GM18951 (cell line): ENCODE data around the gene TEX261.

ENCODE experiments used
- POLR2A ChIP-seq: IDR thresholded peaks from 4 replicates; pipeline ENCODE4 v1.6.1; 2011; ENCODE audit warnings: mild to moderate bottlenecking; ENCODE audit not compliant: insufficient read length, insufficient read depth; ENCODE audit errors: extremely low read depth
- in situ Hi-C: fragments of 300-500 bp; cut with MboI; formaldehyde crosslinking; loops from one replicate; pipeline ENCODE4 v1.12.0; 2022; ENCODE audit warnings: low sequenced_read_pairs, mixed read lengths, inconsistent platforms; ENCODE audit not compliant: unreplicated experiment

The TEX261 gene

DNA sequence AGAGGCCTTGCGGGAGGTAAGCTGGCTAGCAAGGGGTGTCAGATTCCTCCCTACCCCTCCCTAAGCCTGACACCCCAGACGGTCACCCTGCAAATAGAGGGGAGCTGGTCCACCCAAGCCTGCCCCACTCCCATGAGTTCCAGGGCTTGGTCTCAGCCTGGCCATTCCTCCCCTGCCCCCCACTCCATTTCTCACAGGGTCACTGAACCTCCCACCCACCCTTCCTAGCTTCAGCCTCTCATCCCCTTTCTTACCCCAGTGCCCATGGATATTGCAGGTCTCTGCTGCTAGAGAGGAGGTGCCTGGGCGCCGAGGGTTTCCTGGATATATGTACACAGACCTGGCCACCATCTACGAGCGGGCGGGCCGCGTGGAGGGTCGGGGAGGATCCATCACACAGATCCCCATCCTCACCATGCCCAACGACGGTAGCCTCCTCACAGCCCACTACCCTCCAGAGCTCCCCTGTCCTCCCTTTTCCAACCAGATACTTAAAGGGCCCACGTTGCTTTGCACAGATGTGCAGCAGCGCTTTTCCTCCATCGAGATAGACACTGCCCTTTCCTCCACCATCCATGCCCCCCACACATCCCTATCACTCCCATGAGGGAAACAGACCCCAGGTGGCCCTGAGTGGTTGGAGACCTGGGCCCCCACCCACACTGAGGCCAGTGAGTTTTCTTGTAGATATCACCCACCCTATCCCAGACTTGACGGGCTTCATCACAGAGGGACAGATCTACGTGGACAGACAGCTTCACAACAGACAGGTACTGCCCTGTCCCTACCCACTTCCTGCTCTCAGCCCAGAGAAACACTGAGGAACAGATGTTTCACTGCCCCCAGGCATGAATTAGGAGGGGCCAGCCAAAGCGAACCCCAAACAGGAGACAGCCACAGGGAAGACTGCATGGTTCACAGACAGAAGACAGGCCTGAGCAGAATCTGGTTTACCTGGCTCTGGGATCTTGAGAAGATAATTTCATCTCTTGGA, 31.5 kb downstream of the TEX261 start:
- in situ Hi-C loops = loop anchor here (25.0 kb wide), 1 partner anchor 651 kb away; the partner anchor contains the start of gene FAM136A
- TF ChIP-seq POLR2A = no peak

DNA sequence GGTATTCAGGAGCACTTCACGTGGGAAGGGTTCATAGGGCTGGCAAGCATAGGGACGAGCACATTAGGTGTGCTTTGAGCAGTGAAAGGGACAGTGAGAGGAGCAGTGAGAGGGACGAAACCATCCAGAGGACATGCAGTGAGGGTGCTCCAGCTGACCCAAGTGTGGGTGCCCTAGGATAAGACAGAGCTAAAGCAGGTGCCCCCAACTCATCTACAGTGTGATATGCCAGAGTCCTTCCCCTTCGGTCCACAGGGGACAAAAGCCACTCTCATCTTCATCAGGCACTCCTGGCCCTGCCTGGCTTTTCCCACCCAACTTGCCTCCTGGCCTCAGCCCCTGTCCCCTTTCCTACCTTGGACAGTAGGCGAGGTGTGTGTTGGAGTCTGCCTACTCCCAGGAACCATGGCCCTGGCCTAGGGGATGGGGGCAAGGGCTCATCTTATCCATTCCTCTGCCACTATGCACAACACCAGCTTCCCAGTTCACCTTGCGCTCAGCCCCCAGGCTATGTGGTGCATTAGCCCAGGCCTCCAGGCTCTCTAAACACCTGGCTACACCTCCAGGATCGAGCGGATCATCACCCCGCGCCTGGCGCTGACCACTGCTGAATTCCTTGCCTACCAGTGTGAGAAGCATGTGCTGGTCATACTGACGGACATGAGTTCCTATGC, 32.3 kb downstream of the TEX261 start:
- no peak for TF ChIP-seq POLR2A
- in situ Hi-C loops = loop anchor here (25.0 kb wide), 1 partner anchor 650 kb away; the partner anchor contains the start of gene FAM136A

GRCh38 chr2:70961648-70961994, 33.1 kb downstream of the TEX261 start:
- in situ Hi-C loops = loop anchor here (25.0 kb wide), 1 partner anchor 649 kb away; the partner anchor contains the start of gene FAM136A
- no peak for TF ChIP-seq POLR2A

DNA sequence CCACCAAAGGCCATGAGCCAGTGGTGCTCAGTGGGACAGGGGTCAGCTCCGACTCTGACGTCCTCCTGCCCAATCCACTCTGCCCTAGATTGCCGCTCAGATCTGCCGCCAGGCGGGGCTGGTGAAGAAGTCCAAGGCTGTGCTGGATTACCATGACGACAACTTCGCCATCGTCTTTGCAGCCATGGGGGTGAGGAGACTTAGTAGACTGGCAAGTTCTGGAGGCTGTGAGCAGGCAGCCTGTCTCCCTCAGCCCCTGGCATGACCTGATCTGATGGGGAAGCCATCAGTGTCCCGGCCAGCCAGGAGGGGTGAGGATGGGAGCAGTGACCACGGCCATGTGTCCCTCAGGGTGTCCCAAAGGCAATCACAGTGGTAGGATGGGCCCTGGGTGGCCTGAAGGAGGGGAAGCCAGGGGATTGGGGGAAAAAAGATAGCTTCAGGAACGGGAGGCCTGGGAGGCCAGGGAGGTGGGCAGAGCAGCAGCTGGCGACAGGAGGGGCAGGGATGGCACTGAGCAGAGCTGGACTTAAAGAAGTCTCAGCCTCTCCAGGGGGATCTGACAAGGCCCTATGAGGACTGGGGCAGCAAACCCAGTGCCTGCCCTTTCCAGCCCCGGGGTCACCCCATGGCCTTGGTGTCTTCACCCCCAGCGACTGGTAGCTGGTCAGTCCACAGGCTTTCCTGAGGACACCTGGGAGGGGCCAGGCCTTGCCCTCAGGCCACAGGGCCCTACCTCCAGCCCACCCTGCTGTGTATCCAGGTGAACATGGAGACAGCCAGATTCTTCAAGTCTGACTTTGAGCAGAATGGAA, 33.6 kb downstream of the TEX261 start:
- in situ Hi-C loops = loop anchor here (25.0 kb wide), 1 partner anchor 649 kb away; the partner anchor contains the start of gene FAM136A
- TF ChIP-seq POLR2A = no peak

GRCh38 chr2:70959851-70960832, 34.5 kb downstream of the TEX261 start:
- in situ Hi-C loops = loop anchor here (25.0 kb wide), 1 partner anchor 648 kb away; the partner anchor contains the start of gene FAM136A
- TF ChIP-seq POLR2A = no peak

GRCh38 chr2:70959271-70959761, 35.4 kb downstream of the TEX261 start:
- TF ChIP-seq POLR2A = no peak
- in situ Hi-C loops = loop anchor here (25.0 kb wide), 1 partner anchor 647 kb away; the partner anchor contains the start of gene FAM136A

GRCh38 chr2:70958759-70959158, 35.9 kb downstream of the TEX261 start:
- TF ChIP-seq POLR2A = no peak
- in situ Hi-C loops = loop anchor here (25.0 kb wide), 1 partner anchor 646 kb away; the partner anchor contains the start of gene FAM136A

DNA sequence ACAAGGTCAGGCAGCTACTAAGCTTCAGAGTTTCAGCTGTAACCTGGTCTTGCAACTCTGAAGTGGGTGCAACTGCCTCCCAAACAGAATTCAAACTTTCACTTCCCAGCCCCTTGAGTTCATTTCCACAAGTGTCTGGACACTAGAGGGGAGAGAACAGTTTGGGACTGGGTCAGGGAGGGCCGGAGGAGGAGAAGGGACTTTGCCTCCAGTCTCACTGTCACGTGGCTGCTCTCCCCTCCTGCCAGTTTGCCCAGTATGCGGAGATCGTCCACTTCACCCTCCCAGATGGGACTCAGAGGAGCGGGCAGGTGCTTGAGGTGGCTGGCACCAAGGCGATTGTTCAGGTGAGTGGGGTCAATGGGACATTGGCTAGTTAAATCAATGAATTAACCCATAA, 36.9 kb downstream of the TEX261 start:
- no peak for TF ChIP-seq POLR2A

GRCh38 chr2:70956141-70956540, 38.5 kb downstream of the TEX261 start:
- in situ Hi-C loops = loop anchor here (25.0 kb wide), 1 partner anchor 644 kb away; the partner anchor contains the start of gene FAM136A

More for the DNA sequence above, 36.9 kb downstream of the TEX261 start:
- in situ Hi-C loops = loop anchor here (25.0 kb wide), 1 partner anchor 645 kb away; the partner anchor contains the start of gene FAM136A

DNA sequence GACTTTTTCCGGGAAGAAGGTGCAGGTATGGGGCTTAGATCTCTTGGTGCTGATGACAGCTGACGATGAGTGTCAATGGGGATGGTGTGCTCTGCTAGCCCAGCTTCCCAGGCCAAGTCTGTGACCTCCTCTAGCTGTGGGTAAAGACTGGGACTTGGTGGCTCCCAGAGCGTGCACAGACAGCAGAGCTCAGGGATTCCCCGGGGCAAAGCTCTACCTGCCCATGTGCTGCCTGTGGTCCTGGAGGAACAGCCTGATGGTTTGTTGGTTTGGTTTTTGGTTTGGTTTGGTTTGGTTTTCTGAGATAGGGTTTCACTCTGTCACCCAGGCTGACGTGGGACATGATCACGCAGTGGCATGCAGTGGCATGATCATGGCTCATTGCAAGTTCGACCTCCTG, 39.8 kb downstream of the TEX261 start:
- in situ Hi-C loops = loop anchor here (25.0 kb wide), 1 partner anchor 643 kb away; the partner anchor contains the start of gene FAM136A
- no peak for TF ChIP-seq POLR2A

More at GRCh38 chr2:70956141-70956540, 38.5 kb downstream of the TEX261 start:
- TF ChIP-seq POLR2A = no peak

DNA sequence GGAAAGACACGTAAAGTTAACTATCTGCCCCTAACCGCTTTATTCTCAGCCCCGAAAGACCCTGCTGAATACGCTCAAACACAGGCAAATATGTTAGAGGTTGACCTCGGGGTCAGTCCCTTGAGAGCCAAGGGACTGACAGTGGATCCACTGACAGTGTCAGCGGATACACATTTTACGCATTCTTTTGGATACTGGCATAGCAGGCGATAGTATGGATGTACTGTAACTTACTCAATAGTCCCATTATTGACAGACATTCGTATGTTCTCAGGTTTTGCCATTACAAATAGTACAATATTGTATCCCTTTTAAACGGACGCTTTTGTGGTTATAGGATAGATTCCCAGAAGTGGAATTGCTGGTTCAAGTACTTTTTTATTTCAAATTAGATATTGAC, 45.6 kb downstream of the TEX261 start:
- in situ Hi-C loops = loop anchor here (5.0 kb wide), 1 partner anchor 82 kb away; no protein-coding TSS in a partner anchor

More for the DNA sequence above, 45.6 kb downstream of the TEX261 start:
- no peak for TF ChIP-seq POLR2A
